WERI-Rb-1 (cell line): ENCODE results near the gene PDE3A.
"Not testable (repeated sequence)": the region's sequence is repeated elsewhere in the genome, so short reads cannot be mapped to it uniquely, and the experiment has no call there.

Experiments used
- DNase-seq: peaks from one replicate; pipeline ENCODE4 v3.0.0-alpha.2; 2020
- H3K27ac ChIP-seq: fragments of 250-450 bp; sonication (Bioruptor Pico); 2 replicates; pipeline ENCODE4 v1.5.1; 2020; ENCODE audit warnings: mild to moderate bottlenecking, moderate library complexity
- H3K27me3 ChIP-seq: fragments of 250-450 bp; sonication (Bioruptor Pico); 2 replicates; pipeline ENCODE4 v1.5.1; 2021; ENCODE audit warnings: mild to moderate bottlenecking, low read depth, moderate library complexity; ENCODE audit not compliant: insufficient read depth, severe bottlenecking
- H3K36me3 ChIP-seq: fragments of 250-450 bp; sonication (Bioruptor Pico); 2 replicates; pipeline ENCODE4 v1.5.1; 2020; ENCODE audit warnings: mild to moderate bottlenecking, moderate library complexity
- H3K4me3 ChIP-seq: 2 replicates; pipeline ENCODE4 v1.5.1; 2011; ENCODE audit warnings: low read depth, mild to moderate bottlenecking, control low read depth, low read length
- H3K9me3 ChIP-seq: fragments of 250-450 bp; sonication (Bioruptor Pico); 2 replicates; pipeline ENCODE4 v1.5.1; 2021; ENCODE audit warnings: mild to moderate bottlenecking, moderate library complexity; ENCODE audit not compliant: severe bottlenecking
- CTCF ChIP-seq: IDR thresholded peaks from 2 replicates; pipeline ENCODE4 v1.5.1; 2011; ENCODE audit warnings: low read depth, mild to moderate bottlenecking, control low read depth, inconsistent platforms, low read length

PDE3A gene

GRCh38 chr12:20547816-20548575 is 179.7 kb downstream of the PDE3A start:
- no peaks in the 10 kb centered on the region for H3K36me3 ChIP-seq
- DNase-seq, result no peak
- no peak overlapping the region for H3K27ac ChIP-seq
- H3K27me3 ChIP-seq, result no peaks in the 10 kb centered on the region
- TF ChIP-seq CTCF, result no peak
- H3K4me3 ChIP-seq, result no peak overlapping the region
- no peaks in the 10 kb centered on the region for H3K9me3 ChIP-seq

- no peak for TF ChIP-seq CTCF
- H3K36me3 ChIP-seq, result no peaks in the 10 kb centered on the region
- no peak for DNase-seq
- no peaks in the 10 kb centered on the region for H3K9me3 ChIP-seq
- no peaks in the 10 kb centered on the region for H3K27me3 ChIP-seq
- no peak overlapping the region for H3K27ac ChIP-seq
- no peak overlapping the region for H3K4me3 ChIP-seq
These were observed 180.3 kb downstream of the PDE3A start for GRCh38 chr12:20548611-20549010.

- Histone ChIP-seq H3K27me3 (no peaks in the 10 kb centered on the region), H3K36me3 (no peaks in the 10 kb centered on the region), H3K27ac (no peak overlapping the region), H3K4me3 (no peak overlapping the region), H3K9me3 (no peaks in the 10 kb centered on the region)
- peak; percentile 41 for DNase-seq
- peak; percentile 46; the same call in 1 of the 2 replicates for TF ChIP-seq CTCF
These were observed 180.9 kb downstream of the PDE3A start for GRCh38 chr12:20549108-20549719.

GRCh38 chr12:20551742-20552442 is 183.6 kb downstream of the PDE3A start:
- not testable (repeated sequence) for H3K27ac ChIP-seq, H3K9me3 ChIP-seq, H3K4me3 ChIP-seq, DNase-seq, H3K27me3 ChIP-seq, H3K36me3 ChIP-seq

GRCh38 chr12:20552586-20552985 is 184.2 kb downstream of the PDE3A start:
- not testable (repeated sequence) for H3K4me3 ChIP-seq, DNase-seq, H3K27me3 ChIP-seq, H3K36me3 ChIP-seq, H3K9me3 ChIP-seq, H3K27ac ChIP-seq

- TF ChIP-seq CTCF, result no peak
- no peak overlapping the region for H3K27ac ChIP-seq
- no peaks in the 10 kb centered on the region for H3K36me3 ChIP-seq
- H3K4me3 ChIP-seq, result no peak overlapping the region
- no peak for DNase-seq
- no peaks in the 10 kb centered on the region for H3K9me3 ChIP-seq
- no peaks in the 10 kb centered on the region for H3K27me3 ChIP-seq
These were observed 186.7 kb downstream of the PDE3A start for GRCh38 chr12:20555015-20555414.
